KMS-11 (cell line): ENCODE results near the gene MAP4K4.

ENCODE experiments used
- H2AFZ ChIP-seq: fragments of 200-600 bp; sonication (generic); 2 replicates; pipeline ENCODE4 v1.6.1; 2016; ENCODE audit warnings: antibody characterized with exemption, mixed run types, low read depth
- H3K27ac ChIP-seq: fragments of 200-600 bp; sonication (generic); 2 replicates; pipeline ENCODE4 v1.6.1; 2016; ENCODE audit warnings: mild to moderate bottlenecking, mixed run types
- H3K27me3 ChIP-seq: fragments of 200-600 bp; sonication (generic); 2 replicates; pipeline ENCODE4 v1.6.1; 2017; ENCODE audit warnings: mild to moderate bottlenecking, low read depth, mixed run types, moderate library complexity; ENCODE audit not compliant: insufficient read depth
- H3K36me3 ChIP-seq: fragments of 200-600 bp; sonication (generic); 2 replicates; pipeline ENCODE4 v1.6.1; 2017; ENCODE audit warnings: mild to moderate bottlenecking, mixed run types; ENCODE audit not compliant: insufficient read depth
- H3K4me1 ChIP-seq: fragments of 200-600 bp; sonication (generic); 2 replicates; pipeline ENCODE4 v1.6.1; 2016; ENCODE audit warnings: mild to moderate bottlenecking, low read depth, mixed run types; ENCODE audit not compliant: poor library complexity, severe bottlenecking
- H3K4me2 ChIP-seq: fragments of 200-600 bp; sonication (generic); 2 replicates; pipeline ENCODE4 v1.7.0; 2016; ENCODE audit warnings: mild to moderate bottlenecking, mixed run types
- H3K4me3 ChIP-seq: fragments of 200-600 bp; sonication (generic); IDR thresholded peaks from 2 replicates; pipeline ENCODE4 v1.6.1; 2017; ENCODE audit warnings: low read depth, low read length, mixed read lengths; ENCODE audit not compliant: insufficient read depth
- H3K79me2 ChIP-seq: fragments of 200-600 bp; sonication (generic); 2 replicates; pipeline ENCODE4 v1.6.1; 2016; ENCODE audit warnings: low read depth, mixed run types; ENCODE audit not compliant: insufficient read depth
- H3K9ac ChIP-seq: fragments of 200-600 bp; sonication (generic); 2 replicates; pipeline ENCODE4 v1.6.1; 2016; ENCODE audit warnings: mild to moderate bottlenecking, mixed run types
- H4K20me1 ChIP-seq: fragments of 200-600 bp; sonication (generic); 2 replicates; pipeline ENCODE4 v1.6.1; 2016; ENCODE audit warnings: mild to moderate bottlenecking, mixed run types; ENCODE audit not compliant: insufficient read depth
- CTCF ChIP-seq: fragments of 200-600 bp; sonication (generic); conservative IDR thresholded peaks from 2 replicates; pipeline ENCODE4 v1.6.1; 2017; ENCODE audit warnings: low read depth, mild to moderate bottlenecking, antibody characterized with exemption, low read length, moderate library complexity, mixed read lengths

The MAP4K4 gene

GRCh38 chr2:101675512-101675911 is 22.0 kb upstream of the MAP4K4 start:
- Histone ChIP-seq H3K4me3 (no peak overlapping the region), H4K20me1 (no peaks in the 10 kb centered on the region), H3K4me2 (no peak overlapping the region), H3K36me3 (no peaks in the 10 kb centered on the region), H3K27me3 (no peaks in the 10 kb centered on the region), H3K79me2 (no peaks in the 10 kb centered on the region), H3K27ac (no peak overlapping the region), H3K9ac (no peak overlapping the region), H3K4me1 (no peaks in the 10 kb centered on the region), H2AFZ (no peak overlapping the region)
- TF ChIP-seq CTCF, result no peak

GRCh38 chr2:101676674-101677073 is 20.8 kb upstream of the MAP4K4 start:
- no peak for TF ChIP-seq CTCF
- Histone ChIP-seq H4K20me1 (no peaks in the 10 kb centered on the region), H3K79me2 (no peaks in the 10 kb centered on the region), H3K36me3 (no peaks in the 10 kb centered on the region), H3K4me3 (no peak overlapping the region), H3K4me2 (no peak overlapping the region), H2AFZ (no peak overlapping the region), H3K27me3 (no peaks in the 10 kb centered on the region), H3K9ac (no peak overlapping the region), H3K4me1 (no peaks in the 10 kb centered on the region), H3K27ac (no peak overlapping the region)

GRCh38 chr2:101677658-101678057 is 19.8 kb upstream of the MAP4K4 start:
- Histone ChIP-seq H2AFZ (no peak overlapping the region), H3K27ac (no peak overlapping the region), H3K36me3 (no peaks in the 10 kb centered on the region), H3K27me3 (no peaks in the 10 kb centered on the region), H3K9ac (no peak overlapping the region), H3K4me1 (no peaks in the 10 kb centered on the region), H4K20me1 (no peaks in the 10 kb centered on the region), H3K4me3 (no peak overlapping the region), H3K79me2 (no peaks in the 10 kb centered on the region), H3K4me2 (no peak overlapping the region)
- TF ChIP-seq CTCF, result no peak

GRCh38 chr2:101678379-101678778 is 19.1 kb upstream of the MAP4K4 start:
- TF ChIP-seq CTCF, result no peak
- H4K20me1 ChIP-seq, result no peaks in the 10 kb centered on the region
- H3K4me1 ChIP-seq, result no peaks in the 10 kb centered on the region
- H3K27me3 ChIP-seq, result no peaks in the 10 kb centered on the region
- H3K79me2 ChIP-seq, result no peaks in the 10 kb centered on the region
- H3K4me3 ChIP-seq, result no peak overlapping the region
- no peak overlapping the region for H3K27ac ChIP-seq
- no peak overlapping the region for H3K4me2 ChIP-seq
- no peaks in the 10 kb centered on the region for H3K36me3 ChIP-seq
- no peak overlapping the region for H3K9ac ChIP-seq
- no peak overlapping the region for H2AFZ ChIP-seq
